Subcutaneous abdominal adipose tissue (tissue), 5 donors: ENCODE results near the gene TLK1.

ENCODE experiments used
- H3K27ac ChIP-seq: one replicate; pipeline ENCODE4 v1.7.0; 2013; ENCODE audit warnings: low read depth, mild to moderate bottlenecking, inconsistent platforms, low read length, moderate library complexity
- H3K27me3 ChIP-seq, 5 donors: one replicate each; pipeline ENCODE4 v1.7.0; 2013; ENCODE audit warnings: low read length in 5 of 5, inconsistent platforms in 1 of 5; ENCODE audit not compliant: control insufficient read depth in 5 of 5, insufficient read depth in 4 of 5
- H3K36me3 ChIP-seq, 5 donors: one replicate each; pipeline ENCODE4 v1.7.0; 2013; ENCODE audit warnings: low read length in 5 of 5; ENCODE audit not compliant: control insufficient read depth in 5 of 5, insufficient read depth in 5 of 5
- H3K4me1 ChIP-seq, 5 donors: one replicate each; pipeline ENCODE4 v1.7.0; 2013; ENCODE audit warnings: low read length in 5 of 5, mild to moderate bottlenecking in 3 of 5, moderate library complexity in 1 of 5; ENCODE audit not compliant: control insufficient read depth in 5 of 5, insufficient read depth in 5 of 5
- H3K4me3 ChIP-seq, 5 donors: one replicate each; pipeline ENCODE4 v1.7.0; 2013; ENCODE audit warnings: low read length in 5 of 5, low read depth in 1 of 5
- H3K9ac ChIP-seq, 5 donors: one replicate each; pipeline ENCODE4 v1.7.0; 2013; ENCODE audit warnings: low read length in 5 of 5, mild to moderate bottlenecking in 4 of 5, moderate library complexity in 3 of 5
- H3K9me3 ChIP-seq, 5 donors: one replicate each; pipeline ENCODE4 v1.7.0; 2013; ENCODE audit warnings: low read length in 5 of 5; ENCODE audit not compliant: control insufficient read depth in 5 of 5
- donor health status: healthy.
- donor health status: healthy.
- donor health status: healthy.
- donor health status: healthy.
- donor health status: healthy.

The TLK1 gene

DNA sequence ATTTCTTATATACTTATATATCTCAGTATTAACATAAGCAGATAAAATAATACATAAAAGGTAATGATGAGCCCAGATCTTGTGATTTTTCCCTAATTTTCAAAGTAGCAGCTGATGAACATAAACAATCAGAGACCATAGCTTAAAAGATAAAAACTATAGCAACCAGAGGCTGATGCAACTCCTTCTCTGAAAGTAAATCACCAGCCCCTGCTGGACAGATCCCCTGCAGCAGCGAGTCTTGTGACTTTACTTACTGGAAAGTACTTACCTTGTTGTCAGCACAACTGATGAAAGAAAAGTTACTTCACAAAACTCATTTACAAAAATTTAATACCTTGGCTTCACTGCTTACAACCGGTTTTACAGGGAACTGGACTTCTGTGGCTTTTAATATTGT is 164.4 kb downstream of the TLK1 start:
- Histone ChIP-seq H3K4me1 (no peaks in the 10 kb centered on the region), H3K36me3 (peaks cover 29 to 46% (median 34%) of the 10 kb centered on the region in 5 donors), H3K27ac (no peak overlapping the region), H3K4me3 (no peak overlapping the region), H3K9ac (no peak overlapping the region), H3K9me3 (no peaks in the 10 kb centered on the region), H3K27me3 (no peaks in the 10 kb centered on the region)

GRCh38 chr2:170991398-170992182 is 169.1 kb downstream of the TLK1 start:
- peaks cover 20 to 37% (median 28%) of the 10 kb centered on the region in 5 donors for H3K36me3 ChIP-seq
- H3K4me3 ChIP-seq = no peak overlapping the region
- no peaks in the 10 kb centered on the region for H3K9me3 ChIP-seq
- H3K4me1 ChIP-seq = no peaks in the 10 kb centered on the region
- no peaks in the 10 kb centered on the region for H3K27me3 ChIP-seq
- no peak overlapping the region for H3K27ac ChIP-seq
- no peak overlapping the region for H3K9ac ChIP-seq

DNA sequence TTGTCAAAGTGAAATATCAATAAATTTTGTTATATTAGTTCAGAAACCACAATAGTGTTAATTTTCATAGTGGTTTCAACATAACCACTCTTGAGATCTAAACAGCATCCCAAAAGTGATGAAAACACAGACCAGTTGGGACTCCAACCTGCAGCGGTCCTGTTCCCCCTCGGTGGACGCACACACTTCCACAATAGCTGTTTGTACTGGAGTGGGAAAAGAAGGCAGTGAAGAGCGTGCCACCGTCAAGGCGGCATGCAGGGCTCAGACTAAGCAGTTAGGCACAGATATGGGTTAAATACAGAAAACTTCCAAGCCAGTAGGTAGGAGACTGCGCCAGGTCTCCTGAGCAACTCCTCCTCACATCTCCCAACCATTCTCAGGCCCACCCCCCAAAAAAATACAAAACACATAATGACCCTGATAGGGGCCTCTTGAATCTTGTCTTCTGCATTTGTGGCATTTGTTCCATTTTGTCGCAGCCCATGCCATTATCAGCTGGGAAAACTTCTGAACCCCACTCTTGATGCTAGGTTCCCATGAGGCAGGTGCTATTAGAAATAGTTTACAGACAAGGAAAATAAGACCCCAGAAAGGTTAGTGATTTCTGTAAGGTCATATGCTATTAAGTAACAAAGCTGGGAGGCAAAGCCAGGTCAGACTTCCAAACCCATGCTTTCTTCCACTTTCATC is 174.0 kb downstream of the TLK1 start:
- Histone ChIP-seq H3K4me1 (no peaks in the 10 kb centered on the region), H3K9me3 (no peaks in the 10 kb centered on the region), H3K27me3 (no peaks in the 10 kb centered on the region), H3K36me3 (peaks cover 0 to 10% (median 5%) of the 10 kb centered on the region in 5 donors), H3K9ac (no peak overlapping the region), H3K4me3 (no peak overlapping the region), H3K27ac (no peak overlapping the region)

DNA sequence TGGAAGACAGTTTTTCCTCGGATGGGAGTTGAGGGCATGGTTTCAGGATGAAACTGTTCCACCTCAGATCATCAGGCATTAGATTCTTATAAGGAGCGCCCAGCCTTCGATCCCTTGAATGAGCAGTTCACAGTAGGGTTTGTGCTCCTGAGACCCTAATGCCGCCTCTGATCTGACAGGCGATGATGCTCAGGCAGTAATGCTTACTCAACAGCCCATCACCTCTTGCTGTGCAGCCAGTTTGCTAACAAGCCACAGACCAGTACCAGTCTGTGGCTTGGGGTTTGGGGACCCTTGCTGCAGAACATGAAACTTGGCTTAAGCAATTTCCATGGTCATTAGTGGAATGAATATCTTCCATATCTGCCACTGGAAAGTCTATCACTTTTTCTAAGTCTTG is 175.3 kb downstream of the TLK1 start:
- no peaks in the 10 kb centered on the region for H3K27me3 ChIP-seq
- peaks cover 0 to 5% (median 0%) of the 10 kb centered on the region in 5 donors for H3K36me3 ChIP-seq

GRCh38 chr2:170984079-170984478 is 176.6 kb downstream of the TLK1 start:
- Histone ChIP-seq H3K9ac (no peak overlapping the region), H3K4me1 (no peaks in the 10 kb centered on the region), H3K27ac (no peak overlapping the region), H3K9me3 (no peaks in the 10 kb centered on the region), H3K27me3 (no peaks in the 10 kb centered on the region), H3K36me3 (peaks cover 0 to 5% (median 0%) of the 10 kb centered on the region in 5 donors), H3K4me3 (no peak overlapping the region)

More for the DNA sequence above, 175.3 kb downstream of the TLK1 start:
- no peak overlapping the region for H3K9ac ChIP-seq
- H3K4me3 ChIP-seq = no peak overlapping the region
- H3K27ac ChIP-seq = no peak overlapping the region
- H3K4me1 ChIP-seq = no peaks in the 10 kb centered on the region
- H3K9me3 ChIP-seq = no peaks in the 10 kb centered on the region

GRCh38 chr2:170975943-170976270 is 184.8 kb downstream of the TLK1 start:
- Histone ChIP-seq H3K36me3 (no peaks in the 10 kb centered on the region), H3K9ac (no peak overlapping the region), H3K9me3 (no peaks in the 10 kb centered on the region), H3K4me1 (peaks cover 0 to 16% (median 9%) of the 10 kb centered on the region in 5 donors), H3K4me3 (no peak overlapping the region), H3K27ac (no peak overlapping the region), H3K27me3 (no peaks in the 10 kb centered on the region)

DNA sequence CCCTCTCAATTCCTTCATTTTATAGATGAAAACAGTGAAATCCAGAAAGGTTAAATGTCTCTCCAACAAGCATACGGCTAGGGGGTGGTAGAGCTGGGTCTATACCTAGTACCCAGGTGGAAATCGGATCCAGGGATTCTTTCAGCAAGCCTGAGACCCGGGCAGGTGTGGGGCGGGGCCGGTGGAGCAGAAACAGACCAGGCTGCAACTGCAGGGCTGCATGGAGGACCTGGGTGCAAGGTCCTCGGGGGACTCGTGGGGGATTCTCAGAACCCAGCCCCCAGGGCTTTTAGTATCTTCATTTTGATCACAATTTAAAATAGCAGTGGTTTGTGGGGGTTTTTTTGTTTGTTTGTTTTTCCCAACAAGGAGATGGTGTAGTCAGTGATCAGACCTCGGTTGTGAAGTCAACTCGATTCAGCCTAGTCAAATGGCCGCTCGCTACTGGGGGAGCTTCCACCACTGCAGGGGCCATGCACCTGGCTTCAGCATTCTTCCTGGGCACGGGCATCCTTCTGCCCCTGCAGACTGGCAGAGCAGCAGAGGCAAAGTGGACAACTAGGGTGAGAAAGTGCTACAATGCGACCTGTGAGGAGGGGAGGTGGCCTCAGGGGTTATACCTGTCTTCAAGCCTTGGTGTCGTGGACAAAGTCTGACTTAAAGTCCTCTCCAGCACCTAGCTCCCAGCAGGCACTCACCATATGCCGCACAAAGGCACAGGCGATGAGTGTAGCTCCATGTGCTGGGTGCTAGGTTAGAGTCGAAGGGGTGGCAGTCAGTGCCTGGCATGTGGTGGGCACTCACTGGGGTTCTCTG is 185.4 kb downstream of the TLK1 start:
- no peak overlapping the region for H3K4me3 ChIP-seq
- H3K9me3 ChIP-seq = no peaks in the 10 kb centered on the region
- no peaks in the 10 kb centered on the region for H3K27me3 ChIP-seq
- H3K9ac ChIP-seq = no peak overlapping the region
- H3K27ac ChIP-seq = no peak overlapping the region
- H3K36me3 ChIP-seq = no peaks in the 10 kb centered on the region
- peaks cover 0 to 16% (median 9%) of the 10 kb centered on the region in 5 donors for H3K4me1 ChIP-seq

- H3K4me3 ChIP-seq = peak overlapping the region; percentile 66 to 85 (median 80)
- H3K9ac ChIP-seq = peak overlapping the region in 2 of 5 donors; percentile 81 to 87
- no peaks in the 10 kb centered on the region for H3K9me3 ChIP-seq
- peaks cover 0 to 16% (median 9%) of the 10 kb centered on the region in 5 donors for H3K4me1 ChIP-seq
- H3K27ac ChIP-seq = no peak overlapping the region
- H3K27me3 ChIP-seq = no peaks in the 10 kb centered on the region
- no peaks in the 10 kb centered on the region for H3K36me3 ChIP-seq
These were observed 186.2 kb downstream of the TLK1 start for GRCh38 chr2:170974304-170974993.

DNA sequence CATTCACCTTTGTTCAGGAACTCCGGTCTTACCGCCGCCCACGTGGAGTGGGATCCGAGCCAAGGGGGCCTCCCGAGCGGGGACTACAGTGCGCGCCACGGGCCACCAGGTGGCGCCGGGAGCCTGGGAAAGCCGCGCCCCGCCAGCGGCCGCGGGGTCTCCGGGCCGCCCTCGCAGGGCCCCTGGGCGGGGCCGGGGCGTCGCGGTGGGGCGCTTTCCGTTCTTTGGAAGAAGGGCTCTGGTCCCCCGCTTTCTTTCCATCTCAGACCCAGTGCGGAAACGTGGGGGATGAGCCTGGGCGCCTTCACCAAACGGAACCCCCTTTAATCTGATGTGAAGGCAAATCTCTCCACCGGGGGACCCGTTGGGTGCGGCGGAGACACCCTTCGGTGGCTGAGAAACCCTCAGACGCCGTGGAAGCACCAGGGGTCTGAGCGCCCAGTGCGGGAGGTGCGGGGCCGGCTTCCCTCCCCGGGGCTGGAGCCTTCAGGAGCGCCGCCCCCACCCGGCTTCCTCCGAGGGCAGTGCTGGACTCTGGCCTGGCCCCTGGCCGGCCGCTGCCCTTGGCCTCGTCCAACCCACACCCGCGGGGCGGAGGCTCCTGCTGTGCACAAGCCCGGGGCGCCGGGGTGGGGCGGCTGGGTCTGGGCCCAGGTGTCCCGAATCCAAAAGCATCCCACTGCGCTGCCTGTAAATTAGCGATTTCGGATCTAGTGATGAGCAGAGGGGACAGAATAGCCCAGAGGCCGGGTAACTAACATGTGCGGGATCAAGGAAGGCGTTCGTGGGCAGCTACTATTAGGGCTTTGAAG is 187.0 kb downstream of the TLK1 start:
- Histone ChIP-seq H3K27me3 (no peaks in the 10 kb centered on the region), H3K27ac (peak overlapping the region; percentile 67), H3K4me1 (peaks cover 0 to 16% (median 9%) of the 10 kb centered on the region in 5 donors), H3K9me3 (no peaks in the 10 kb centered on the region), H3K36me3 (no peaks in the 10 kb centered on the region), H3K4me3 (peak overlapping the region; percentile 76 to 85 (median 80)), H3K9ac (peak overlapping the region; percentile 73 to 90 (median 81))
